Measurements from ENCODE around the gene FILIP1L. TPM values are rescaled to one million over a fixed set of nuclear protein-coding genes. Genes with fewer than 3 reads are reported as not detected.
A peak's percentile ranks its signal among the peaks of the same experiment; 100 is the strongest.

Gene FILIP1L
- polyA plus RNA-seq, 1 of the 3 experiments (the other 2 are of a cell fraction) = 26.8 TPM

- Histone ChIP-seq H3K9ac (no peak overlapping the region), H3K27me3 (ENCODE audit: insufficient read depth) (no peaks in the 10 kb centered on the region), H3K4me1 (ENCODE audit: control insufficient read depth in 1 of 2, insufficient read depth in 2 of 2, low read depth in 1 of 2, low read length in 1 of 2) (peaks cover 0 to 27% of the 10 kb centered on the region in 2 experiments; a peak in 3 of 4 replicates), H3K4me2 (no peak overlapping the region), H4K20me1 (ENCODE audit: insufficient read depth) (no peaks in the 10 kb centered on the region), H3K27ac (ENCODE audit: low read depth in 2 of 2, low read length in 1 of 2) (0 out of 4 replicates have a peak overlapping the region, but pooled peaks of 1 of the 2 experiments have one; percentile 3), H3K79me2 (ENCODE audit: insufficient read depth) (no peaks in the 10 kb centered on the region), H3K9me2 (no peaks in the 10 kb centered on the region), H3F3A (replicated peaks; ENCODE audit: insufficient read depth) (no peaks in the 10 kb centered on the region), H3K36me3 (replicated peaks in 1 of 2; ENCODE audit: control insufficient read depth in 1 of 2, insufficient read depth in 2 of 2, low read length in 1 of 2) (no peaks in the 10 kb centered on the region), H2AFZ (ENCODE audit: low read depth) (no peak overlapping the region; the same call in 1 of the 2 replicates), H3K9me3 (no peaks in the 10 kb centered on the region), H3K4me3 (ENCODE audit: low read depth in 2 of 2, low read length in 1 of 2) (no peak overlapping the region)
- no peak for DNase-seq
- ChIA-PET CTCF (interaction anchor here (0.6 to 2.2 kb wide), 5 partner anchors 32 to 1269 kb away, joined by 3 to 7 read pairs (median 3); no protein-coding TSS in a partner anchor), POLR2A (no interaction called here)
- TF ChIP-seq FOXJ3 (CRISPR knock-in tag; IDR thresholded peaks at IDR 0.05) = no peak
These were observed 9.4 kb downstream of the FILIP1L start for GRCh38 chr3:100104817-100105413.

GRCh38 chr3:100104442-100104798, 9.9 kb downstream of the FILIP1L start:
- H3K9me3 ChIP-seq = no peaks in the 10 kb centered on the region
- ChIA-PET POLR2A (no interaction called here), CTCF (interaction anchor here (0.6 to 2.2 kb wide), 5 partner anchors 32 to 1270 kb away, joined by 3 to 7 read pairs (median 3); no protein-coding TSS in a partner anchor)
- peaks cover 0 to 27% of the 10 kb centered on the region in 2 experiments; a peak in 3 of 4 replicates for H3K4me1 ChIP-seq (ENCODE audit: control insufficient read depth in 1 of 2, insufficient read depth in 2 of 2, low read depth in 1 of 2, low read length in 1 of 2)
- no peaks in the 10 kb centered on the region for H3K79me2 ChIP-seq (ENCODE audit: insufficient read depth)
- no peaks in the 10 kb centered on the region for H3K36me3 ChIP-seq (replicated peaks in 1 of 2; ENCODE audit: control insufficient read depth in 1 of 2, insufficient read depth in 2 of 2, low read length in 1 of 2)
- no peaks in the 10 kb centered on the region for H3K27me3 ChIP-seq (ENCODE audit: insufficient read depth)
- no peaks in the 10 kb centered on the region for H3F3A ChIP-seq (replicated peaks; ENCODE audit: insufficient read depth)
- DNase-seq = no peak
- WGBS (ENCODE audit: low lambda C conversion rate) = 93% methylated on average over 2 of the region's 2 CpGs
- H2AFZ ChIP-seq (ENCODE audit: low read depth) = no peak overlapping the region
- no peak overlapping the region for H3K4me2 ChIP-seq
- TF ChIP-seq NRF1 (IDR thresholded peaks at IDR 0.05; ENCODE audit: low read depth, low read length) (no peak), REST (IDR thresholded peaks at IDR 0.05; ENCODE audit: low read depth, low read length) (no peak), USF2 (IDR thresholded peaks at IDR 0.05; ENCODE audit: borderline replicate concordance, low read depth, low read length) (no peak), CTCF (IDR thresholded peaks at IDR 0.05) (no peak), GABPA (IDR thresholded peaks at IDR 0.05; ENCODE audit: low read depth) (no peak), ELF1 (IDR thresholded peaks at IDR 0.05) (no peak), RAD21 (IDR thresholded peaks at IDR 0.05; ENCODE audit: low read length) (no peak), RCOR1 (IDR thresholded peaks at IDR 0.05; ENCODE audit: low read length) (no peak), USF1 (IDR thresholded peaks at IDR 0.05; ENCODE audit: borderline replicate concordance, low read depth) (no peak), FOXJ3 (CRISPR knock-in tag; IDR thresholded peaks at IDR 0.05) (no peak), EP300 (IDR thresholded peaks at IDR 0.05; ENCODE audit: borderline replicate concordance in 1 of 2, low read depth in 1 of 2, low read length in 1 of 2) (no peak), TEAD4 (IDR thresholded peaks at IDR 0.05; ENCODE audit: borderline replicate concordance, insufficient read depth) (no peak), YY1 (IDR thresholded peaks at IDR 0.05; ENCODE audit: low read depth) (no peak), PBX3 (IDR thresholded peaks at IDR 0.05) (no peak), MXI1 (IDR thresholded peaks at IDR 0.05; ENCODE audit: low read depth, low read length) (no peak), TAF1 (IDR thresholded peaks at IDR 0.05; ENCODE audit: borderline replicate concordance, low read depth, low read length) (no peak), MEF2A (IDR thresholded peaks at IDR 0.05; ENCODE audit: borderline replicate concordance, low read depth) (no peak)
- no peak overlapping the region for H3K9ac ChIP-seq
- H3K4me3 ChIP-seq (ENCODE audit: low read depth in 2 of 2, low read length in 1 of 2) = no peak overlapping the region
- H4K20me1 ChIP-seq (ENCODE audit: insufficient read depth) = no peaks in the 10 kb centered on the region
- H3K27ac ChIP-seq (ENCODE audit: low read depth in 2 of 2, low read length in 1 of 2) = no peak overlapping the region
- H3K9me2 ChIP-seq = no peaks in the 10 kb centered on the region

Data from SK-N-SH (cell line).